HG03342 (cell line): ENCODE data around the gene KRTAP1-1.
"Not testable (repeated sequence)": the region's sequence is repeated elsewhere in the genome, so short reads cannot be mapped to it uniquely, and the experiment has no call there.

Experiments used
- ATAC-seq: cut with Tn5 transposase; IDR thresholded peaks from one replicate; pipeline ENCODE4 v1.9.1; 2021; ENCODE audit warnings: mild to moderate bottlenecking, moderate library complexity; ENCODE audit not compliant: unreplicated experiment

KRTAP1-1 gene

DNA sequence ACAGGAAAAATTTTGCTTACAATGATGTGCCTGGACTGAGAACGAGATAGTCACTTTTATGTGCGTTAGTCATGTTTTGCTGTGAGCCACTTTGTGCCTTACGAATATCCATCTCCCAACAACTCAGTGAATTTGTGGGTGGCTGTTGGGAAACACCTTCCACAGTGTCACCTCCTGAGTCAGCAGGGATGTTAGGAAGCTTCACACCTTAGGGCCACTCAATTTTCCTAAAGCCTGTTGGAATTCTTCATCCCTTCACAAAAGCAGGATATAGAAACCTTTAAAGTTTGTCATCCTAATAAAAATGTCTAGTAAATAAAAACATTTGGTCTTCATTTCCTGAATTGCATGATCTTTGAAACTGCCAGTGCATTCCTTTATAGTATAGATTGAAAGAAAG, 28.1 kb downstream of the KRTAP1-1 start:
- no peak for ATAC-seq

DNA sequence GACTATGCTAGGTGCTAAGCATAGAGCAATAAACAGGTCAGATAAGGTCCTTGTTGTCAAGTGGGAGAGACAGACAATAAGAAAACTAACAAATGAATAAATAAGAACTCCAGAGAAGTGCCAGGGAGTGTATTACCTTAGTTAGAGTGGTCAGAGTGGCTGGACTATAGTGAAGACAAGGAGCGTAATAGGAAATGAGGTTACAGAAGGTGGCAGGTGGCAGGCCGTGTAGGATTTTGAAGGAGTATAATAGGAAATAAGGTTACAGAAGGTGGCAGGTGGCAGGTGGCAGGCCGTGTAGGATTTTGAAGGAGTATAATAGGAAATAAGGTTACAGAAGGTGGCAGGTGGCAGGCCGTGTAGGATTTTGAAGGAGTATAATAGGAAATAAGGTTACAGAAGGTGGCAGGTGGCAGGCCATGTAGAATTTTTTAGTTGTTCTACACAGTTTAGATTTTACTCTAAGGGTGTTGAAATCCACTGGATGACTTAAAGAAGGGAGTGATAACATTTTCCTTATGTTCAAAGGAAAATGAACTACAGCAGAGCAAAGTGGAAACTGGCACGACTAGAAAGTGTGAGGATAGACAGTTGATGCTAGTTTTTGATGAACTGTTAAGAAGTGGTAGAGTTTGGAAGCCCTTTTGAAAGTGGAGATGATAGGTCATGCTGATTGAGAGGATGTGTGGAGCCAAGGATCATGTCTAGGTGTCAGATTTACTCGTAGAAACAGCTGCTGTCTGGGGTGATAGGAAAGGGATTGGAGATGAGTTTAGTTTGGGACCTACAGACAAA, 28.7 kb downstream of the KRTAP1-1 start:
- ATAC-seq, result no peak

DNA sequence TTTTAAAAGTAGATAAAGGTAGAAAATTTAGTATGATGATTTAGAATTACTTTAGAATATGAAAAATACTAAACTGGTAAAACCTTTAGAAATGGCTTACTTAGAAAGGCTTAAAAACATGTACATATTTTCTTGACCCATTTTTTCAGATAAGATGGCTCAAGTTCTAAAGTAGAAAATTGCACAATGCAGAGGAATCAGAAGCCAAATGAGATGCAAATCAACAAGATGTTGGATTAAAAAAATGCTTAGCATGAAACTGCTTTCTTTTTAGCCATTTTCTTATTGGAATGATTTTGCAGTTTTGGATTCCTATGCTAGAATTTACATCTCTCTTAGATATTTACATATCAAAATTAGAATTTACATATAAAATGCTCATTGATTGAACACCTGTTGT, 30.8 kb downstream of the KRTAP1-1 start:
- ATAC-seq, result no peak

DNA sequence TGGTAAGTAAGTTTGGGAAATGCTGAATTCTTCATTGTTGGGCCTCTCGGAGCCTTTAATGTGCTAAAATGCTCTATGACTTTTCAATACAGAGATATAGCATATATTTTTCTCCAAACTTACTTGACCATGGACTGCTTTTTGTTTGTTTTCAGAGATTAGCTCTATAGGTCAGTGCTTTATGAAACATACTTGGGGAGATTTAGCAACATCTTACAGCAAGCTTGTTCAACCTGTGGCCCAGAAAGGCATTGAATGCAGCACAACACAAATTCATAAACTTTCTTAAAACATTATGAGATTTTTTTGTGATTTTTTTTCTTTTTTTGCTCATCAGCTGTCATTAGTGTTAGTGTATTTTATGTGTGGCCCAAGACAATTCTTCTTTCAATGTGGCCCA, 31.3 kb downstream of the KRTAP1-1 start:
- no peak for ATAC-seq

DNA sequence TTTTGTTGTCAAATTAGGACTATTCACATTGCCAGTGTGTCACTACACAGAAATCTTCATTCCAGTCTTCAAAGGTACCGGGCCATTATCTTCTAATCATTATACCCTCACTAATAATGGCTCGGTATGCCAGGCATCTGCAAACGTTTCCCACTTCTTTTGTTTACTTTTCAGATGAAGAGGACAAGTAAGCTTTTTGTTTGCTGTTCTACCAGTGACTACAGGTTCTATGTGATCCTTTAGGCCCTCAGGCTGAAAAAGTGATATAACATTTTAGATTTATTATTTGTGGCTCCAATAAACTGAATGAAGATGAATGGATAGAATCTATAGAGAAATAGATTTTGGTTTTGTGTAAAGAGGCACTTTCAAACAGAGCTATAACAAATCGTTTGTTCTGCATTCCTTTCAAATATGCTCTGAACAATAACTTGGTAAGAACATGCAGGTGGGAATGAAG, 31.9 kb downstream of the KRTAP1-1 start:
- no peak for ATAC-seq

DNA sequence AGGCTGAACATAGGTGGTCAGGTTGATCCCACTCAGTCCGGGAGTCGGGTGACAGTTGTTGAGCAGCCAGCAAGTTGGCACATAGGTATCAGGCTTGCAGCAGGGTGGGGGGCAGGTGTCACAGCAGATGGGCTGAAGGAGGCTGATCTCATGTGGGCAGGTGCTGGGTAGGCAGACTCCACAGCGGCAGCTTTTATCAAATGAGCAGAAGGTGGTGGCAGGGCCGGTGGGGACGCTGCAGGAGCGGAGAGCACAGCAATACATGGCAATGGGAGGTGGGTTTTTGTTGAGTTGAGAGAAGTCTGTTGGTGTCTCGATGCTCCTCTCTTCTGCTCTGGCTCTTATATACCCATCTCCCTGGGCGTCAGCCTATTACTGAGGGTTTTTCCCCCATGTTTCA, 32.4 kb downstream of the KRTAP1-1 start, which contains the start of gene KRTAP3-1:
Gene KRTAP3-1 (minus strand): TSS at position 318 of the 400 bp plus-strand sequence. CDS start 54 bp downstream, at position 264.
- ATAC-seq, result no peak

DNA sequence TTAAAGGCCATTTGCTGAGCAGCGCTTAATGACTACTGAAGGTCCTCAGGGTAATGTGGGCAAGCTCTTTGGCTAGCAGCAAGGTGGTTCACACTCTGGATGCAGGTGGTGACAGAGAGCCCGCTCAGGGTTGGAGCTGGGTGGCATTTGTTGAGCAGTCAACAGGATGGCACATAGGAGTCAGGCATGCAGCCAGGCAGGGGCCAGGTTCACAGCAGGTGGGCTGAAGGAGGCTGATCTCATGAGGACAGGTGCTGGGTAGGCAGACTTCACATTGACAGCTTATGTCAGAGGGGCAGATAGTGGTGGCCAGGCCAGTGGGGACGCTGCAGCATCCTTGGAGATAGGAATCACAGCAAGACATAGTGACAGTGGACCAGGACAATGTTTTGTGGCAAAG, 36.9 kb downstream of the KRTAP1-1 start:
- ATAC-seq, result no peak

DNA sequence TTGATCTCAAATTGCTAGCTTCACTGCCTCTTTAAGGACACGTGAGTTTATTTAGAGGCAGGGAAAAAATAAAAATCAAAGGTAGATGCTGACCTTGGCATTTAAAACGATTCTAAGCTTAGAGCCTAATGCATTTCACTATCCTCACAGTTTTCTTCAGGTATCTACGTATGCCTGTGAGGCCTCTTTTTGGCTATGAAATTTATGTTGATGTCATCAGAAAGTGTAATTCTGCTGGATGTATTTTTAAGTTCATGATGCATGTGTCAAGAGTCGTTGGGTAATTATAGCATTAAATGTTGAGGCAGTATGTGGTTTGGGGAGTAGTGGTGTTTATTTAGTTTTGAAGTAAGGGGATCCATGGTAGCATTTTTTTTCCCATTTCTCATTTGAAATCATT, 37.3 kb downstream of the KRTAP1-1 start:
- ATAC-seq, result no peak

DNA sequence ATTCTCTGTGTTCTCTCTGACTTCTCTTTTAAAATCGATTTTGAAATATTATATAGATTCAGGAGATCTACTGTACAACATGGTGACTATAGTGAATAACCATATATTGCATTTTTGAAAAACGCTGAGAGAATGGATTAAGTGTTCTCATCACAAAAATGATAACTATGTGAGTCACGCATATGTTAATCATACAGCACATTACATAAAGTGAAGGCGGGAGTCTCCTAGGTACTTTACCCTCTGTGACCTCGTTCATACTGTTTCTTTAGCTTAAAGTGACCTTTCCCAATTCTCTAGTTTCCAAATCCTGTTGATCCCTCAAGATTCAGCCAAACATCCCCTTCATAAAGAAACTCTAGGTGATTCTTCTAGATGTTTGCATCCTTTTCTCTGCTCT, 38.4 kb downstream of the KRTAP1-1 start:
- ATAC-seq, result no peak

DNA sequence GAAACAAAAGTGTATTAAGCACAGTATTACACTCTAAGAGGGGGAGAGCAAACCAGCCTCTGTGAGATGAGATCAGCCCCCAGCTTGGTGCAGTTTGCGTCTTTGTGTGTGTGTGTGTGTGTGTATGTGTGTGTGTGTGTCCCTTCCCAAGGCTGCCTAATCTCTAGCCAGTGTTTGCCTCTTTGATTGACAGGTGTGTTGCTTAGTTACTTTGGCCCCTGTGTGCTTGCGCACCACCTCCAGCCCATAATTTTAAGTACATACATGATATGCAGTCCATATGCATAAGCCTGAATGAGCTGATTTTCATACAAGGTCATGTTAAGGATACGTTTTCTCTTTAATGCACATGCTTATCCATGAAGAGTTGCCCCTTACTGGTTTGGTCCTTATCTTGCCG, 39.5 kb downstream of the KRTAP1-1 start:
- ATAC-seq, result no peak

DNA sequence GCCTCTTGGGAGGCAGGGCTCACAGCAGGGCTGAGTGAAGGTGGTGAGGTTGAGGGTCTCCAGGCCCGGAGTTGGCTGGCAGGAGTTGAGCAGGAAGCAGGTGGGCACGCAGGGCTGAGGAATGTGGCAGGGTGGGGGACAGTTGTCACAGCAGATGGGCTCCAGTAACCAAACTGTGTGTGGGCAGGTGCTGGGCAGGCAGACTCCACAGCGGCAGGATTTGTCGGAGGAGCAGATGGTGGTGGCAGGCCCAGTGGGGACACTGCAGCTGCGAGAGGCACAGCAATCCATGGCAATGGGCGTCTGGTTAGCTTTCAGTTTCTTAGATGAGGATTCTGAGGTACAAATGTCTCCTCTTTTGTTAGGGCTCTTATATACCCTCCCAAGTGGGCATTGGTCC, 41.7 kb downstream of the KRTAP1-1 start, which contains the start of gene KRTAP3-2:
Gene KRTAP3-2 (minus strand): TSS at position 344 of the 400 bp plus-strand sequence. CDS start 53 bp downstream, at position 291.
- not testable (repeated sequence) for ATAC-seq

DNA sequence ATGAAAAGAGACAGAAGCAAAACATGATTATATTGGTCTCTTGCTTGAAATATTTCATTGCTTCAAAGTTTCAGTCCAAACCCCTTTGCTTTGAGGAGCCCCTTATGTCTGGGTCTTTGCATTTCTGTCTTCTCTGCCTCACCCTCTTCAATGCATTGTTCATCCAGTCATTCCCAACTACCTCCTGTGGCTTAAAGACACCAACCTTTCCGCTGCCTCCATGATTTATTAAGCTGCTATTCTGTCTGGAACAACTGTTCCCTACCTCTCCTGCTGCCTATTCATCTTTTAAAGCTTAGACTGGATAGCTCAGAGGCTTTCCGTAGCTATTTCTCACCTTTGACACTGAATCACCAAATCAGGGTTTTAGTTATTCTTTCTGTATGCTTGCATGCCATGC, 43.9 kb downstream of the KRTAP1-1 start:
- ATAC-seq, result no peak

DNA sequence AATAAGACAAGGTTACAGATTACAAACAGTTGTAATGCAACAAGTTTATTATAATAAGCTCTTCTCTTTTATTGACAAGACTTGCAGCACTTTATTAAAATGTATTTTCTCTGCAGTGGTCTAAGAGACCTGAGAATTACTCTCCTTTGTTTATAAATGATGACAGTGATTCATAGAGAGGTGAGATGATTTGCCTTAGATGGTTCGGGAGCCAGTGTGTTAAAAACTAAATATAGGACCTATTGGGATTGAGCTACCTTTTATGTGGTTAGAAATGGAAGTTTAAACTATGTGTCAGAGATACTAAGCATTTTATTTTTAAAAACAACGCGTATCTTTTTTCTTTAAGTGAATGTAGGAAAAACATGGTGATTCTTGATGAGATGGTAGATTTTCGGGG, 44.4 kb downstream of the KRTAP1-1 start:
- ATAC-seq, result no peak

DNA sequence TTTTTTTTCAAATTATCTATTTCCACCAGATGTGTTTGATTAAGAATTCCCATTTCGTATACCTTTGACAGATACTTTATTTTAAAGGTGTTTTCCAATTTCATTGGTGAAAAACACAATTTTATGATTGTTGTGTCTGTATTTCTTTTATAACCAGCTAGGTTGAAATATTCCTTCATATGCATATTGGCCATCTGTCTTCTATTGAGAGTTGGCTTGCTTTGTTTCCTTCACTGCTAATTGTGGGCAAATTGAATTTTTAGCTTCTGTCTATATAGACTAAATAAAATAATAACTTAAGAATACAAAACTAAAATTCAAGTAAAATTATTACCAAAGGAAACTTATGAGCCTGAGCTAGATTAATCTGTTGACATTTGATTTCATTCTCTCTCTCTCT, 46.1 kb downstream of the KRTAP1-1 start:
- ATAC-seq, result no peak

DNA sequence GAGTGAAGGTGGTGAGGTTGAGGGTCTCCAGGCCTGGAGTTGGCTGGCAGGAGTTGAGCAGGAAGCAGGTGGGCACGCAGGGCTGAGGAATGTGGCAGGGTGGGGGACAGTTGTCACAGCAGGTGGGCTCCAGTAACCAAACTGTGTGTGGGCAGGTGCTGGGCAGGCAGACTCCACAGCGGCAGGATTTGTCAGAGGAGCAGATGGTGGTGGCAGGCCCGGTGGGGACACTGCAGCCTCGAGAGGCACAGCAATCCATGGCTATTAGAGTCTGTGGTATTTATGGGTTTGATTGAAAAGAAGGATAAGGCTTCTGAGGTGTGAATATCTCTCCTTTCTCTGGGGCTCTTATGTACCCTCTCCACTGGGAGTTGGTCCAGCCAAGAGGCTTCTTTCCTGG, 47.4 kb downstream of the KRTAP1-1 start, which contains the start of gene KRTAP3-3:
Gene KRTAP3-3 (minus strand): TSS at position 326 of the 400 bp plus-strand sequence. CDS start 67 bp downstream, at position 259.
- ATAC-seq, result no peak

DNA sequence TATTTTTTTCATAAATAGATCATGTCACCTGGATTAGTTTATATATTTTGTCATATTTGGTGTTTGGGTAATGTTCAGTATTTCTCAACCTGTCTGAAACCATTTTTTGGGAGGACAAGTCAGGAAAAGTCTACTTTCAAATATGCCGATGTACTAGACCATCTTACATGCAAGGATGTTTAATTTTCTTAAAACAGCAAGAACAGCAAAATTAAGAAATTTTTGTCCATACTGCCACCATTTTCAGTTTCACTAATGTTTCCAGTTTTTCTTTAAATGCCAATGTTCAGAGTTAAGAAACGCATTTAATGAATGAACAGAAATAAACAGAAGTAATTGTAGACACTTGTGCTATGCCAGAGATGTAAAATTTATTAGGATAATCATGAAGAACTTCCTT, 48.2 kb downstream of the KRTAP1-1 start:
- ATAC-seq, result no peak

DNA sequence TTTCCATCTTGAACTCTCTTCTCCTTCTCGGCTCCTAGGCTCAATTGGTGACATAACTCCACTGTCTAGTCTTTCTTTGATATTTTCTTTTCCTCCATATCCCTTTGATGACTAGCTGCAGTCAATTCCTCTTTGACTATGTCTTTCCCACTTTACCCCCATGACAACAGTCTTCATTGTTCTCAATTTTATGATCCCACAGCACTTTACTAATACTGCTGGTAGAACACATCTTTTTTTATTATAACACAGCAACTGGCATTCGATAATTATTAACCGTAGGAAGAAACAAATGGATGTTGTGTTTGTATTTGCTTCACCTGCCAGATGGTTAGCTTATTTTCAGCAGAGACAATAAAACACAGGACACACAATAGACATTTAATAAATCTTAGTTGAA, 48.6 kb downstream of the KRTAP1-1 start:
- ATAC-seq, result no peak
